Calu3 (cell line): Measurements from ENCODE around the gene SDHC. TPM values are rescaled to one million over a fixed set of nuclear protein-coding genes. Genes with fewer than 3 reads are reported as not detected.

Experiments used
- BruUV-seq: library from RNA; stranded (reverse); fragments of 400-500 nt; replicated peaks from 2 replicates; lab custom pipeline; 2021; lab: Mats Ljungman, UMichigan
- CTCF ChIA-PET: fragments of 300-600 bp; sonication (Branson Sonifier 250); formaldehyde crosslinking; loops from one replicate; lab custom pipeline; 2022; ENCODE audit warnings: antibody characterized with exemption; lab: Charles Lee
- DNase-seq: peaks from one replicate; pipeline ENCODE4 v3.0.0; 2022
- H3K27ac Mint-ChIP-seq: one replicate; pipeline ENCODE4 v1.8.0; 2022; ENCODE audit warnings: mixed read lengths; ENCODE audit not compliant: unreplicated experiment
- H3K27me3 Mint-ChIP-seq: one replicate; pipeline ENCODE4 v1.8.0; 2022; ENCODE audit warnings: mixed read lengths; ENCODE audit not compliant: unreplicated experiment
- H3K36me3 Mint-ChIP-seq: one replicate; pipeline ENCODE4 v1.8.0; 2022; ENCODE audit warnings: mild to moderate bottlenecking, moderate library complexity, mixed read lengths; ENCODE audit not compliant: insufficient read depth, unreplicated experiment
- H3K4me1 Mint-ChIP-seq: one replicate; pipeline ENCODE4 v1.8.0; 2022; ENCODE audit warnings: mild to moderate bottlenecking, low read depth, mixed read lengths; ENCODE audit not compliant: unreplicated experiment
- H3K4me3 Mint-ChIP-seq: one replicate; pipeline ENCODE4 v1.8.0; 2022; ENCODE audit warnings: mild to moderate bottlenecking, low read depth, moderate library complexity, mixed read lengths; ENCODE audit not compliant: unreplicated experiment
- H3K9me3 Mint-ChIP-seq: one replicate; pipeline ENCODE4 v1.8.0; 2022; ENCODE audit warnings: low read depth, mixed read lengths; ENCODE audit not compliant: unreplicated experiment
- intact Hi-C: fragments of 100-400 bp; cut with micrococcal nuclease; formaldehyde crosslinking; loops from one replicate; pipeline ENCODE4 v1.10.0; 2022; ENCODE audit not compliant: unreplicated experiment
- total RNA-seq: library from RNA; stranded (reverse); gene quantifications from 2 replicates; pipeline ENCODE4 v1.2.3, GENCODE V29; 2022
- TF ChIP-seq, protein P1 (sequence below): fragments of 200-600 bp; IDR thresholded peaks from one replicate; pipeline ENCODE4 v1.8.0; 2022; ENCODE audit warnings: antibody characterized with exemption; ENCODE audit not compliant: unreplicated experiment

SDHC gene
- total RNA-seq, 1 experiment from 2014 or later: 245 TPM

DNA sequence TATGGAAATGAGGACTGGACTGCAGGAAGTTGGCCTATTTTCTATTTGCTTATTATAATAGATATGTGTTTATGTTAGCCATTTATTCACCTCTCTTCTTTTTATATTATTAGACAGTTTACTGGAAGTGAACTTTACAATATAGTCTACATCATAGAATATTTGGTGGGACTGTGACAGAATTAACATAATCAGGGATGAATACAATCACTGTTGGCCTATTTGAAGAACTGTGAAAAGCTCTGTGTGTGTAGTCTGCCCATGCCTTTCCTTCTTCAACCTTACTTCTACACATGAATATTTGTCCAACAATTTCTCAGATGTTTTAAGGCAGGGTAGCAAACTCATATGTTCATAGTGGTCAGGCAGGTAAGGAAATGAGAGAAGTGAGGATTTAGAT lies 16.8 kb upstream of the SDHC start:
- no peak overlapping the region for H3K4me3 Mint-ChIP-seq
- no peaks in the 10 kb centered on the region for H3K36me3 Mint-ChIP-seq
- no peak for DNase-seq
- H3K27me3 Mint-ChIP-seq: no peaks in the 10 kb centered on the region
- BruUV-seq: no TSS peak
- CTCF ChIA-PET: no interaction called here
- H3K4me1 Mint-ChIP-seq: no peaks in the 10 kb centered on the region
- no peaks in the 10 kb centered on the region for H3K9me3 Mint-ChIP-seq
- TF ChIP-seq, protein P1, sequence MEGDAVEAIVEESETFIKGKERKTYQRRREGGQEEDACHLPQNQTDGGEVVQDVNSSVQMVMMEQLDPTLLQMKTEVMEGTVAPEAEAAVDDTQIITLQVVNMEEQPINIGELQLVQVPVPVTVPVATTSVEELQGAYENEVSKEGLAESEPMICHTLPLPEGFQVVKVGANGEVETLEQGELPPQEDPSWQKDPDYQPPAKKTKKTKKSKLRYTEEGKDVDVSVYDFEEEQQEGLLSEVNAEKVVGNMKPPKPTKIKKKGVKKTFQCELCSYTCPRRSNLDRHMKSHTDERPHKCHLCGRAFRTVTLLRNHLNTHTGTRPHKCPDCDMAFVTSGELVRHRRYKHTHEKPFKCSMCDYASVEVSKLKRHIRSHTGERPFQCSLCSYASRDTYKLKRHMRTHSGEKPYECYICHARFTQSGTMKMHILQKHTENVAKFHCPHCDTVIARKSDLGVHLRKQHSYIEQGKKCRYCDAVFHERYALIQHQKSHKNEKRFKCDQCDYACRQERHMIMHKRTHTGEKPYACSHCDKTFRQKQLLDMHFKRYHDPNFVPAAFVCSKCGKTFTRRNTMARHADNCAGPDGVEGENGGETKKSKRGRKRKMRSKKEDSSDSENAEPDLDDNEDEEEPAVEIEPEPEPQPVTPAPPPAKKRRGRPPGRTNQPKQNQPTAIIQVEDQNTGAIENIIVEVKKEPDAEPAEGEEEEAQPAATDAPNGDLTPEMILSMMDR: no peak
- H3K27ac Mint-ChIP-seq: no peak overlapping the region
- intact Hi-C loops: no loop called here

DNA sequence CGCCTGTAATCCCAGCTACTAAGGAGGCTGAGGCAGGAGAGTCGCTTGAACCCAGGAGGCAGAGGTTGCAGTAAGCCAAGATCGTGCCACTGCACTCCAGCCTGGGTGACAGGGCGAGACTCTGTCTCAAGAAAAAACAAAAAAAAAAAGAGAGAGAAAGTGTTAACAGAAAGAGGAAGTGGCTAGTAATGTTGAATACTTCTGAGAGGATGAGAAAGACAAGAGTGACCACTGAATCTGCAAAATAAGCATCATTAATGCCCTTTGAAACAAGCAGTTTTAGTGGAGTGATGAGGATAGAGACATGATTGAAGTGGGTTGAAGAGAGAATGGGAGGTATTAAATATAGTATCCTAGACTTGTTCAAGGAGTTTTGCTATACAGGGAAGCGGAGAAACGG lies 16.1 kb upstream of the SDHC start:
- CTCF ChIA-PET: no interaction called here
- Mint-ChIP-seq H3K27ac (no peak overlapping the region), H3K9me3 (no peaks in the 10 kb centered on the region), H3K36me3 (no peaks in the 10 kb centered on the region), H3K4me1 (no peaks in the 10 kb centered on the region), H3K4me3 (no peak overlapping the region), H3K27me3 (no peaks in the 10 kb centered on the region)
- BruUV-seq: no TSS peak
- intact Hi-C loops: no loop called here
- TF ChIP-seq, protein P1: no peak
- DNase-seq: no peak

DNA sequence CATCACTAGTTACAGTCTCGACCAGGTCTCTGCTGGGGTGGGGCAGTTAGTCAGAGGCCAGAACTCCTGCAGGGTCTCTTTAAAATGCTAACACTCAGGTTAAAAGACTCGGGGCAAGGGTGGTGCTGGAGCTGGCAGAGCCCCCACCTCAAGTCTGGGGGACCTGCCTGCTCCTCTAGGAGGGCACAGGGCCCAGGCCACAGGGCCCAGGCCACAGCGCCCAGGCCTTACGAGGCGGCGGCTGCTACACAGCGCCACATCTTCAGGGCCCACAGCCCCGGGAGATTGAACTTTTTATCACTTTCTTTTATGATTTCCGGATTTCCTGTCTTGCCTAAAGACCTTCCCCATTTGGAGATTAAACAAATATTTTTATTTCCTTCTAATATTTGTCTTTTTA lies 14.8 kb upstream of the SDHC start:
- TF ChIP-seq, protein P1: no peak
- no peaks in the 10 kb centered on the region for H3K27me3 Mint-ChIP-seq
- intact Hi-C loops: no loop called here
- H3K9me3 Mint-ChIP-seq: no peaks in the 10 kb centered on the region
- BruUV-seq: no TSS peak
- H3K4me1 Mint-ChIP-seq: no peaks in the 10 kb centered on the region
- CTCF ChIA-PET: no interaction called here
- no peaks in the 10 kb centered on the region for H3K36me3 Mint-ChIP-seq
- no peak for DNase-seq
- H3K4me3 Mint-ChIP-seq: no peak overlapping the region
- H3K27ac Mint-ChIP-seq: no peak overlapping the region

DNA sequence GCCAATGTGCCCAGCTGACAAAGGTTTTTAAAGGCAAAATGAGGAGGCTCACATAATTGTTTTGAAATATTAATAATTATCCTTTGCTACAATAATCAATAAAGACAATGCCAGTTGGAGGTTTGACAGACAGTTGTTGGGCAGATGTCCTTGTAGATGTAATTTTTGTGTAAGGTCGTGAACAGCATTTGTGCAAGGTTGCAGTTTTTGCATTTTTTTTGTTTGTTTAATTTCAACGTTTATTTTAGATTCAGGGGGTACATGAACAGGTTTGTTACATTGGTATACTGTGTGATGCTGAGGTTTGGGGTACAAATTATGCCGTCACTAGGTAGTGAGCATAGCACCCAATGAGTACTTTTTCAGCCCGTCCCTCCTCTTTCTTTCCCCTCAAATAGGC lies 13.7 kb upstream of the SDHC start:
- H3K27me3 Mint-ChIP-seq: no peaks in the 10 kb centered on the region
- no peaks in the 10 kb centered on the region for H3K36me3 Mint-ChIP-seq
- no peaks in the 10 kb centered on the region for H3K4me1 Mint-ChIP-seq
- no peak overlapping the region for H3K27ac Mint-ChIP-seq
- H3K4me3 Mint-ChIP-seq: no peak overlapping the region
- CTCF ChIA-PET: no interaction called here
- H3K9me3 Mint-ChIP-seq: no peaks in the 10 kb centered on the region
- intact Hi-C loops: no loop called here
- DNase-seq: no peak
- TF ChIP-seq, protein P1: no peak
- no TSS peak for BruUV-seq
